ENCODE results near the gene LTK. TPM values are rescaled to one million over a fixed set of nuclear protein-coding genes. Genes with fewer than 3 reads are reported as not detected.
A peak's percentile ranks its signal among the peaks of the same experiment; 100 is the strongest.

The LTK gene
- total and polyA plus RNA-seq, 2 donors (not counting 1 experiment from before 2014, with no cell fraction given): 4.4 to 9.7 TPM

DNA sequence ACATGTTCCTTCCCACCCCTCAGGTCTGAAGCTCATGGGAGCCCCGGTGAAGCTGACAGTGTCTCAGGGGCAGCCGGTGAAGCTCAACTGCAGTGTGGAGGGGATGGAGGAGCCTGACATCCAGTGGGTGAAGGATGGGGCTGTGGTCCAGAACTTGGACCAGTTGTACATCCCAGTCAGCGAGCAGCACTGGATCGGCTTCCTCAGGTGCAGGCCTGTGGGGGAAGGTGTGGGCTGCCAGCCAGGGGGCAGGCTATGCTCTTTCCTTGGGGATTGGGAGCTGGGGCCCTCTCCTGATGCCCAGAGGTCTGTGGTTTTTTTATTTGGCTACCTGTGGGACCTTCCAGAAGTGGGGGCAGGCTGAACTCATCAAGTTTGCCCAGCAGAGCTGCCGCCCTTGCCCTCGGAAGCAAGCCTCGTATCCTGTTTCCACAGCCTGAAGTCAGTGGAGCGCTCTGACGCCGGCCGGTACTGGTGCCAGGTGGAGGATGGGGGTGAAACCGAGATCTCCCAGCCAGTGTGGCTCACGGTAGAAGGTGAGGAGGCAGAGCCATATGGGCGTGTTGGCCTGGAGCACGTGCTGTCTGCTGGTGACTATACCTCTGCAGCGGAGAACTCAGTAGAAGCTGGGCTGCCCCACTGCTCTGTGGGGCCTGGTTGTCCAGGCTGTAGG lies 47.6 kb upstream of the LTK start:
- Histone ChIP-seq H4K20me1 (ENCODE audit: control insufficient read depth, insufficient read depth, low read length, poor library complexity, severe bottlenecking) (peaks cover 4% of the 10 kb centered on the region), H3K9ac (ENCODE audit: low read length) (no peak overlapping the region), H3K4me3 (ENCODE audit: control extremely low read depth in 1 of 5, extremely low read depth in 1 of 5, insufficient read depth in 1 of 5, low read depth in 2 of 5, low read length in 4 of 5) (no peak overlapping the region), H3K27ac (ENCODE audit: low read length in 2 of 2) (no peak overlapping the region), H3K36me3 (replicated peaks in 1 of 2; ENCODE audit: control extremely low read depth in 1 of 2, control insufficient read depth in 1 of 2, extremely low read depth in 1 of 2, insufficient read depth in 2 of 2, low read length in 1 of 2) (no peaks in the 10 kb centered on the region), H3K4me1 (ENCODE audit: control insufficient read depth in 2 of 2, insufficient read depth in 2 of 2, low read length in 2 of 2) (peaks cover 20 to 24% of the 10 kb centered on the region in 2 donors), H3K9me3 (ENCODE audit: control extremely low read depth in 1 of 3, control insufficient read depth in 2 of 3, insufficient read depth in 1 of 3, low read length in 2 of 3) (peaks cover 0 to 8% (median 0%) of the 10 kb centered on the region in 3 donors), H3K27me3 (replicated peaks in 1 of 4; ENCODE audit: control extremely low read depth in 1 of 4, control insufficient read depth in 3 of 4, insufficient read depth in 4 of 4, low read length in 3 of 4) (peaks cover 0 to 41% (median 14%) of the 10 kb centered on the region in 4 experiments), H3K79me2 (ENCODE audit: control insufficient read depth, insufficient read depth, low read length) (no peaks in the 10 kb centered on the region), H2AFZ (ENCODE audit: insufficient read depth, low read depth, low read length, poor library complexity, severe bottlenecking) (no peak overlapping the region), H3K4me2 (replicated peaks; ENCODE audit: low read depth, low read length, poor library complexity, severe bottlenecking) (no peak overlapping the region)
- TF ChIP-seq EZH2 (IDR thresholded peaks at IDR 0.05; ENCODE audit: borderline replicate concordance, insufficient read depth, low read depth, low read length, poor library complexity, severe bottlenecking): no peak
- TF ChIP-seq, protein P1, sequence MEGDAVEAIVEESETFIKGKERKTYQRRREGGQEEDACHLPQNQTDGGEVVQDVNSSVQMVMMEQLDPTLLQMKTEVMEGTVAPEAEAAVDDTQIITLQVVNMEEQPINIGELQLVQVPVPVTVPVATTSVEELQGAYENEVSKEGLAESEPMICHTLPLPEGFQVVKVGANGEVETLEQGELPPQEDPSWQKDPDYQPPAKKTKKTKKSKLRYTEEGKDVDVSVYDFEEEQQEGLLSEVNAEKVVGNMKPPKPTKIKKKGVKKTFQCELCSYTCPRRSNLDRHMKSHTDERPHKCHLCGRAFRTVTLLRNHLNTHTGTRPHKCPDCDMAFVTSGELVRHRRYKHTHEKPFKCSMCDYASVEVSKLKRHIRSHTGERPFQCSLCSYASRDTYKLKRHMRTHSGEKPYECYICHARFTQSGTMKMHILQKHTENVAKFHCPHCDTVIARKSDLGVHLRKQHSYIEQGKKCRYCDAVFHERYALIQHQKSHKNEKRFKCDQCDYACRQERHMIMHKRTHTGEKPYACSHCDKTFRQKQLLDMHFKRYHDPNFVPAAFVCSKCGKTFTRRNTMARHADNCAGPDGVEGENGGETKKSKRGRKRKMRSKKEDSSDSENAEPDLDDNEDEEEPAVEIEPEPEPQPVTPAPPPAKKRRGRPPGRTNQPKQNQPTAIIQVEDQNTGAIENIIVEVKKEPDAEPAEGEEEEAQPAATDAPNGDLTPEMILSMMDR (IDR thresholded peaks at IDR 0.05): no peak
- CTCF ChIA-PET: no interaction called here
- H3K27ac Mint-ChIP-seq: no peak overlapping the region
- intact Hi-C loops (cut with micrococcal nuclease): no loop called here
- ATAC-seq (ENCODE audit: low read depth) (no peak), DNase-seq (no peak)
- H3K4me1 Mint-ChIP-seq: peaks cover 23% of the 10 kb centered on the region
- 96% methylated on average over 14 of the region's 16 CpGs for WGBS (ENCODE audit: insufficient coverage)
- H3K27me3 Mint-ChIP-seq: peaks cover 38% of the 10 kb centered on the region
- H3K9me3 Mint-ChIP-seq (ENCODE audit: insufficient read depth): no peaks in the 10 kb centered on the region
- POLR2A ChIA-PET: interaction anchor here (0.6 kb wide), 1 partner anchor 17 kb away, joined by 6 read pairs; no protein-coding TSS in a partner anchor
- peak overlapping the region; percentile 85 for H3K4me3 Mint-ChIP-seq

DNA sequence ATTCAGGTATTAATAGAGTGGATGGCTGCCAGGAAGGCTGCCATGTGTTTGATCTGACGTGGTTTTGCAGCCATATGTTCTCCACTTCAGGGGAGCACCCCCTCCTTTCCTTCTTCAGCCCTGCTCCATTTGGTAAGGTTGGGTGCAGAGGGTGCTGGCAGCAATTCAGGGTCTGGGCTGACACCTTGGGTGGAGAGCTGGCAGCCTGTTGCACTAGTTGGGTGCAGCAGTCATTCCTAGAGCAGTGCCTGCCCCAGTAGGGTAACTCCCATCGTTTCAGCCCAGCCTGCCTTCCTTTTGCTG lies 46.9 kb upstream of the LTK start:
- Mint-ChIP-seq H3K27me3 (peaks cover 38% of the 10 kb centered on the region), H3K27ac (peak overlapping the region; percentile 32), H3K4me1 (peaks cover 24% of the 10 kb centered on the region), H3K4me3 (peak overlapping the region; percentile 85), H3K9me3 (ENCODE audit: insufficient read depth) (no peaks in the 10 kb centered on the region)
- Histone ChIP-seq H3K4me1 (ENCODE audit: control insufficient read depth in 2 of 2, insufficient read depth in 2 of 2, low read length in 2 of 2) (peaks cover 20 to 25% of the 10 kb centered on the region in 2 donors), H3K9ac (ENCODE audit: low read length) (no peak overlapping the region), H4K20me1 (ENCODE audit: control insufficient read depth, insufficient read depth, low read length, poor library complexity, severe bottlenecking) (peaks cover 4% of the 10 kb centered on the region), H3K4me3 (ENCODE audit: control extremely low read depth in 1 of 5, extremely low read depth in 1 of 5, insufficient read depth in 1 of 5, low read depth in 2 of 5, low read length in 4 of 5) (no peak overlapping the region), H3K9me3 (ENCODE audit: control extremely low read depth in 1 of 3, control insufficient read depth in 2 of 3, insufficient read depth in 1 of 3, low read length in 2 of 3) (peaks cover 0 to 8% (median 0%) of the 10 kb centered on the region in 3 donors), H3K27me3 (replicated peaks in 1 of 4; ENCODE audit: control extremely low read depth in 1 of 4, control insufficient read depth in 3 of 4, insufficient read depth in 4 of 4, low read length in 3 of 4) (peaks cover 0 to 47% (median 14%) of the 10 kb centered on the region in 4 experiments), H3K4me2 (replicated peaks; ENCODE audit: low read depth, low read length, poor library complexity, severe bottlenecking) (no peak overlapping the region), H2AFZ (ENCODE audit: insufficient read depth, low read depth, low read length, poor library complexity, severe bottlenecking) (no peak overlapping the region), H3K27ac (ENCODE audit: low read length in 2 of 2) (no peak overlapping the region), H3K36me3 (replicated peaks in 1 of 2; ENCODE audit: control extremely low read depth in 1 of 2, control insufficient read depth in 1 of 2, extremely low read depth in 1 of 2, insufficient read depth in 2 of 2, low read length in 1 of 2) (no peaks in the 10 kb centered on the region), H3K79me2 (ENCODE audit: control insufficient read depth, insufficient read depth, low read length) (no peaks in the 10 kb centered on the region)
- TF ChIP-seq, protein P1 (IDR thresholded peaks at IDR 0.05): no peak
- TF ChIP-seq EZH2 (IDR thresholded peaks at IDR 0.05; ENCODE audit: borderline replicate concordance, insufficient read depth, low read depth, low read length, poor library complexity, severe bottlenecking): no peak
- ATAC-seq (ENCODE audit: low read depth) (no peak), DNase-seq (no peak)
- ChIA-PET POLR2A (no interaction called here), CTCF (no interaction called here)
- 71% methylated on average over 1 of the region's 2 CpGs for WGBS (ENCODE audit: insufficient coverage)
- intact Hi-C loops (cut with micrococcal nuclease): no loop called here

All from B cell (primary cell).